HG03103 (cell line): ENCODE results near the gene NOTCH3.

Source experiments
- ATAC-seq: cut with Tn5 transposase; IDR thresholded peaks from one replicate; pipeline ENCODE4 v1.9.1; 2021; ENCODE audit warnings: low read depth; ENCODE audit not compliant: unreplicated experiment

Gene NOTCH3

GRCh38 chr19:15237759-15238638 is 37.2 kb upstream of the NOTCH3 start:
- ATAC-seq: no peak

- no peak for ATAC-seq
These were observed 36.1 kb upstream of the NOTCH3 start for GRCh38 chr19:15236886-15237285.

GRCh38 chr19:15235781-15236180 is 35.0 kb upstream of the NOTCH3 start:
- ATAC-seq: no peak

GRCh38 chr19:15234431-15235130 is 33.8 kb upstream of the NOTCH3 start:
- ATAC-seq: no peak

GRCh38 chr19:15231271-15231670 is 30.5 kb upstream of the NOTCH3 start:
- ATAC-seq: no peak

GRCh38 chr19:15227261-15227660 is 26.5 kb upstream of the NOTCH3 start:
- no peak for ATAC-seq

GRCh38 chr19:15225760-15226159 is 25.0 kb upstream of the NOTCH3 start:
- no peak for ATAC-seq

- ATAC-seq: no peak
These were observed 23.0 kb upstream of the NOTCH3 start for GRCh38 chr19:15223649-15224361.

- ATAC-seq: peak; percentile 85
These were observed 22.2 kb upstream of the NOTCH3 start for GRCh38 chr19:15222738-15223648.

GRCh38 chr19:15220833-15221232 is 20.0 kb upstream of the NOTCH3 start:
- no peak for ATAC-seq

- no peak for ATAC-seq
These were observed 17.7 kb upstream of the NOTCH3 start for GRCh38 chr19:15218501-15218900.

- ATAC-seq: no peak
These were observed 15.6 kb upstream of the NOTCH3 start for GRCh38 chr19:15216363-15216762.

- ATAC-seq: no peak
These were observed 13.1 kb upstream of the NOTCH3 start for GRCh38 chr19:15213715-15214381.

GRCh38 chr19:15212711-15213110 is 11.9 kb upstream of the NOTCH3 start:
- ATAC-seq: no peak

GRCh38 chr19:15210323-15210781 is 9.6 kb upstream of the NOTCH3 start:
- no peak for ATAC-seq

- ATAC-seq: no peak
These were observed 704 bp upstream of the NOTCH3 start for GRCh38 chr19:15201374-15202023.

- ATAC-seq: no peak
These were observed 888 bp downstream of the NOTCH3 start for GRCh38 chr19:15199661-15200552.
